OCI-LY1 (cell line): ENCODE measurements around the gene INTS14.

Experiments
- CTCF ChIP-seq: fragments of 200-600 bp; sonication (generic), shearing (Covaris generic); IDR thresholded peaks from 2 replicates; pipeline ENCODE4 v1.5.1; 2017; ENCODE audit warnings: mild to moderate bottlenecking, antibody characterized with exemption, low read length, moderate library complexity, mixed read lengths
- EZH2 ChIP-seq: fragments of 200-600 bp; sonication (generic), shearing (Covaris generic); IDR thresholded peaks from 2 replicates; pipeline ENCODE4 v1.8.0; 2017; ENCODE audit warnings: borderline replicate concordance, mixed run types, mild to moderate bottlenecking, antibody characterized with exemption, low read length, moderate library complexity, mixed read lengths

- no peak for TF ChIP-seq CTCF
- TF ChIP-seq EZH2: no peak
Measured at GRCh38 chr15:65550681-65551098, 60.2 kb downstream of the INTS14 start.
